ENCODE data around the gene SLC29A1. TPM values are rescaled to one million over a fixed set of nuclear protein-coding genes. Genes with fewer than 3 reads are reported as not detected.

The SLC29A1 gene
- total RNA-seq, 4 donors from 2014 or later: 101 to 281 (median 134) TPM

GRCh38 chr6:44253307-44254101 is 30.1 kb downstream of the SLC29A1 start:
- ATAC-seq: no peak
- 53 to 73% methylated on average over 4 to 10 of the region's 10 CpGs for WGBS, 2 donors (ENCODE audit: low coverage in 1 of 2)
- H3K4me3 ChIP-seq: no peak overlapping the region
- TF ChIP-seq POLR2AphosphoS5 (IDR thresholded peaks at IDR 0.05) (no peak), EP300 (IDR thresholded peaks at IDR 0.05) (no peak), POLR2A (IDR thresholded peaks at IDR 0.05) (no peak)
- TF ChIP-seq, protein P1, sequence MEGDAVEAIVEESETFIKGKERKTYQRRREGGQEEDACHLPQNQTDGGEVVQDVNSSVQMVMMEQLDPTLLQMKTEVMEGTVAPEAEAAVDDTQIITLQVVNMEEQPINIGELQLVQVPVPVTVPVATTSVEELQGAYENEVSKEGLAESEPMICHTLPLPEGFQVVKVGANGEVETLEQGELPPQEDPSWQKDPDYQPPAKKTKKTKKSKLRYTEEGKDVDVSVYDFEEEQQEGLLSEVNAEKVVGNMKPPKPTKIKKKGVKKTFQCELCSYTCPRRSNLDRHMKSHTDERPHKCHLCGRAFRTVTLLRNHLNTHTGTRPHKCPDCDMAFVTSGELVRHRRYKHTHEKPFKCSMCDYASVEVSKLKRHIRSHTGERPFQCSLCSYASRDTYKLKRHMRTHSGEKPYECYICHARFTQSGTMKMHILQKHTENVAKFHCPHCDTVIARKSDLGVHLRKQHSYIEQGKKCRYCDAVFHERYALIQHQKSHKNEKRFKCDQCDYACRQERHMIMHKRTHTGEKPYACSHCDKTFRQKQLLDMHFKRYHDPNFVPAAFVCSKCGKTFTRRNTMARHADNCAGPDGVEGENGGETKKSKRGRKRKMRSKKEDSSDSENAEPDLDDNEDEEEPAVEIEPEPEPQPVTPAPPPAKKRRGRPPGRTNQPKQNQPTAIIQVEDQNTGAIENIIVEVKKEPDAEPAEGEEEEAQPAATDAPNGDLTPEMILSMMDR (IDR thresholded peaks at IDR 0.05): peak in 3 of 4 experiments; percentile 41 to 50 (median 43)
- H3K9me3 ChIP-seq: no peaks in the 10 kb centered on the region
- H3K36me3 ChIP-seq: peaks cover 0 to 77% of the 10 kb centered on the region in 2 donors
- no peaks in the 10 kb centered on the region for H3K27me3 ChIP-seq
- H3K4me1 ChIP-seq: peaks cover 0 to 90% (median 24%) of the 10 kb centered on the region in 3 donors
- no peak overlapping the region for H3K27ac ChIP-seq

DNA sequence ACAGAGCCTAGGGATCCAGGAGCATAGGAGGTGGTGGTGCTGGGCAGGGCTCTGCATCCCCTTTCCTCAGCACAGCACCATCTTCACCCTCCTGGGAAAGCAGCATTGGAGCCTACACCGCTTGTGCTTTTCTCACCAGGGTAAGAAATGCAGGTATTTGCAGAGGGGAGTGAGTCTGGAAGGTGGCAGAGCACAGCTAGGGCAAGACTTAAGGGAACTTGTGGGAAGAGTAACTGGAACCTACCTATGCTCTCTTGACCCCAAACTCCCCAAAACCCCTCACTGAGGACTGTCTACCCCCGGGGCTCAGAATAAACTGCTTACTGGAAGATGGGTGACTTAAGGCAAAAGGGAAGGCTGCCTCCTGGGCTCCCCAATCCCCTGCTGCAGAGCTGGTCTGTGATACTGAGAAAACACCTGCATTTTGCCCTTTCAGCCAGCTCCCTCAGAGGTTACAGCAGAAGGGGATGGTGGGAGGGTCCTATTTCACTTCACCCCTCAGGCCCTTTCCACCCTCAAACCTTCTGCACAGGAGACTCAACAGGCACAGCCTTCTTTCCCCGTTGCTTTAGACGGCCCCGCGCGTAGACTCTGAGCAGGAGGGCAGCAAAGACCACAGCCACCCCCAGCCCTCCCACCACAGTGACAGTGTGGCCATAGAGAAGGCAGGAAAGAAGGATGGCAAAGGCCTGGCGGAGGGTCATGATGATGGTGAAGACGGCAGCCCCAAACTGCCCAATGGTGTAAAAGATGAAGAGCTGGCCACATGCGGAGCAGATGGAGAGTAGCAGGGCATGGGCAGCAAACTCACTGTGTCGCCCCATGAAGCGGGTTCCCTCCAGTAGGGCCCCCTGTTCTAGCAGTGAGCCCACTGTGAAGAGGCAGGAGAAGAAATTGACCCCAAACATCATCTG is 31.1 kb downstream of the SLC29A1 start:
- ATAC-seq: no peak
- peaks cover 0 to 80% (median 16%) of the 10 kb centered on the region in 3 donors for H3K4me1 ChIP-seq
- 55 to 60% methylated on average over 1 to 2 of the region's 12 CpGs for WGBS, 2 donors (ENCODE audit: low coverage in 1 of 2)
- peaks cover 0 to 77% of the 10 kb centered on the region in 2 donors for H3K36me3 ChIP-seq
- TF ChIP-seq, protein P1 (IDR thresholded peaks at IDR 0.05): no peak
- TF ChIP-seq POLR2A (IDR thresholded peaks at IDR 0.05) (no peak), POLR2AphosphoS5 (IDR thresholded peaks at IDR 0.05) (no peak), EP300 (IDR thresholded peaks at IDR 0.05) (no peak)
- H3K9me3 ChIP-seq: no peaks in the 10 kb centered on the region
- peak overlapping the region in 1 of 4 donors; percentile 92 for H3K27ac ChIP-seq
- H3K4me3 ChIP-seq: no peak overlapping the region
- no peaks in the 10 kb centered on the region for H3K27me3 ChIP-seq

DNA sequence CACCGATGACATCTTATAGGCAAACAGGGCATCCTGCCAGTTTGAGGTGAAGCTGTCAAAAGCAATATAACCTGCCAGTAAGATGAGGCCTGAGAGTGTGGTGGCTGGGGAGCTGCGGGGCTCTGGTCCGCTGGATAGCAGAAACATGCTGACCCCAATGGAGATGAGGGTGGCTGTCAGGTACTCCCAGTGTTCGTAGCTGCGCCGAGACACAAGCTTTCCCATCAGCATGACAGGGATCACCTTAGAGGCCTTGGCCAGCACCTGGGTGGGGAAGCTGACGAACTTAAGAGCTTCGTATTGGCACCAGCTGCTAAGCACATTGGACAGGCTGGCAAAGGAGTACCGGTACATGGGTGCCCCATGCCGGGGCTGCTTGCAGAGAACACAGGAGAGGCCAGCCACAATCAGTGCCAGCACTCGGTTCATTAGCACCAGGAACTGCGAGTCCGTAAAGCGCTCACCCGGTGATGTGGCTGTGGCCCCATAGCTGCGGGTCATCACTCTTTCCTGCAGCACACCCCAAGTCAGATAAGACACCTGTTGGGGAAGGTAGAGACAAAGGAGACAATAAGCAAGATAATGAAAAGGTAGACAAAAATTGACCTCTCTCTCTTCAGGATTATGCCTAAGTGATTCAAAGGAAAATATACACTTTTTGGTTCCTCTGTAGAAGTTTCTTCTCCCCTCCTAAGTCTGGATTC is 31.9 kb downstream of the SLC29A1 start:
- Histone ChIP-seq H3K27me3 (no peaks in the 10 kb centered on the region), H3K4me3 (no peak overlapping the region), H3K36me3 (peaks cover 0 to 77% of the 10 kb centered on the region in 2 donors), H3K4me1 (peaks cover 0 to 72% (median 12%) of the 10 kb centered on the region in 3 donors), H3K27ac (peak overlapping the region in 2 of 4 donors; percentile 11 to 92), H3K9me3 (no peaks in the 10 kb centered on the region)
- 14 to 52% methylated on average over 1 to 4 of the region's 16 CpGs for WGBS, 2 donors (ENCODE audit: low coverage in 1 of 2)
- ATAC-seq: no peak
- TF ChIP-seq POLR2AphosphoS5 (IDR thresholded peaks at IDR 0.05): peak; percentile 51
- TF ChIP-seq, protein P1 (IDR thresholded peaks at IDR 0.05): no peak

- no peak for ATAC-seq
- Histone ChIP-seq H3K27ac (peak overlapping the region in 3 of 4 donors; percentile 87 to 94 (median 92)), H3K4me1 (peaks cover 0 to 64% (median 12%) of the 10 kb centered on the region in 3 donors), H3K4me3 (peak overlapping the region; percentile 79 to 99), H3K27me3 (no peaks in the 10 kb centered on the region), H3K9me3 (no peaks in the 10 kb centered on the region), H3K36me3 (peaks cover 0 to 69% of the 10 kb centered on the region in 2 donors)
- TF ChIP-seq POLR2A (IDR thresholded peaks at IDR 0.05) (no peak), EP300 (IDR thresholded peaks at IDR 0.05) (no peak), POLR2AphosphoS5 (IDR thresholded peaks at IDR 0.05) (no peak)
- TF ChIP-seq, protein P1 (IDR thresholded peaks at IDR 0.05): no peak
- 16 to 23% methylated on average over 4 to 10 of the region's 15 CpGs for WGBS, 2 donors (ENCODE audit: low coverage in 1 of 2)
These were observed 32.7 kb downstream of the SLC29A1 start for GRCh38 chr6:44255871-44256774.
